Stomach (tissue), 9 donors: ENCODE measurements around the gene VGLL4. TPM values are rescaled to one million over a fixed set of nuclear protein-coding genes. Genes with fewer than 3 reads are reported as not detected.

Experiments used
- DNase-seq, 2 donors: peaks; one replicate each; pipeline versions ENCODE4 v3.0.0 to v3.0.0-alpha.2; 2013 to 2019
- H3K27ac ChIP-seq, 5 donors: fragments of 200-600 bp in 4 of 5; sonication (generic) in 4 of 5; one replicate each; pipeline ENCODE4 v1.5.1; 2013 to 2019; ENCODE audit warnings: mild to moderate bottlenecking in 1 of 5, moderate library complexity in 1 of 5
- H3K27me3 ChIP-seq, 3 donors: fragments of 200-600 bp; sonication (generic); one replicate each; pipeline ENCODE4 v1.5.1; 2017 to 2019; ENCODE audit warnings: mixed run types in 1 of 3
- H3K36me3 ChIP-seq, 4 donors: fragments of 200-600 bp; sonication (generic); 1 replicate in 3 of 4; 2 replicates in 1 of 4; pipeline ENCODE4 v1.5.1; 2016 to 2019
- H3K4me1 ChIP-seq, 4 donors: fragments of 200-600 bp; sonication (generic); one replicate each; pipeline ENCODE4 v1.5.1; 2016 to 2019
- H3K4me3 ChIP-seq, 4 donors: fragments of 200-600 bp; sonication (generic) in 3 of 4; one replicate each; pipeline ENCODE4 v1.5.1; 2016 to 2019; ENCODE audit warnings: mild to moderate bottlenecking in 1 of 4
- H3K9me3 ChIP-seq, 4 donors: fragments of 200-600 bp; sonication (generic); one replicate each; pipeline ENCODE4 v1.5.1; 2016 to 2019
- EP300 ChIP-seq: sonication (generic); formaldehyde crosslinking; IDR thresholded peaks from one replicate; pipeline ENCODE4 v1.6.1; 2017; ENCODE audit warnings: antibody characterized with exemption
- POLR2A ChIP-seq, 4 donors: fragments of 450-650 bp; IDR thresholded peaks; one replicate each; pipeline ENCODE4 v1.6.1; 2016; ENCODE audit warnings: antibody characterized with exemption in 4 of 4, control low read depth in 2 of 4, mild to moderate bottlenecking in 1 of 4, moderate library complexity in 1 of 4
- POLR2AphosphoS5 ChIP-seq, 3 donors: sonication (generic); formaldehyde crosslinking; IDR thresholded peaks; one replicate each; pipeline ENCODE4 v1.6.1; 2016; ENCODE audit warnings: antibody characterized with exemption in 3 of 3
- WGBS, 5 donors: extraction: QIAGEN DNeasy Blood & Tissue Kit in 3 of 5; methylation state at CpG; one replicate each; pipeline versions ENCODE4 v1.1.5 to v1.1.7; 2013 to 2018; 5-methylcytosine and 5-hydroxymethylcytosine counted together
- intact Hi-C: fragments of 100-400 bp; cut with DNase I; formaldehyde crosslinking; loops from one replicate; pipeline ENCODE4 v1.15.1; 2023; ENCODE audit warnings: low total_unique reads
- polyA plus RNA-seq, 3 donors: library from polyadenylated mRNA; stranded (reverse); fragments of 200-250 nt; gene quantifications; one replicate each; pipeline ENCODE4 v1.2.3, GENCODE V29; 2013
- total RNA-seq, 5 donors: library from RNA; depleted of rRNA; stranded (reverse); fragments of >200 nt; gene quantifications; one replicate each; pipeline versions ENCODE4 v1.1.0 to v1.2.3, GENCODE V29; 2014 to 2016
- TF ChIP-seq, protein P1 (sequence below), 7 experiments: fragments of 450-650 bp in 4 of 7; fragments of 200-600 bp in 3 of 7; sonication (generic) in 3 of 7; IDR thresholded peaks; one replicate each; pipeline ENCODE4 v1.5.1; 2016 to 2019; ENCODE audit warnings: antibody characterized with exemption in 7 of 7, control low read depth in 2 of 7, mild to moderate bottlenecking in 1 of 7
- donor health status: healthy with polysubstance abuse.
- donor health status: Bipolar disorder and iron deficiency.
- donor health status: healthy.

Gene VGLL4
- total and polyA plus RNA-seq, 8 donors = 15.2 to 147 (median 43.3) TPM

DNA sequence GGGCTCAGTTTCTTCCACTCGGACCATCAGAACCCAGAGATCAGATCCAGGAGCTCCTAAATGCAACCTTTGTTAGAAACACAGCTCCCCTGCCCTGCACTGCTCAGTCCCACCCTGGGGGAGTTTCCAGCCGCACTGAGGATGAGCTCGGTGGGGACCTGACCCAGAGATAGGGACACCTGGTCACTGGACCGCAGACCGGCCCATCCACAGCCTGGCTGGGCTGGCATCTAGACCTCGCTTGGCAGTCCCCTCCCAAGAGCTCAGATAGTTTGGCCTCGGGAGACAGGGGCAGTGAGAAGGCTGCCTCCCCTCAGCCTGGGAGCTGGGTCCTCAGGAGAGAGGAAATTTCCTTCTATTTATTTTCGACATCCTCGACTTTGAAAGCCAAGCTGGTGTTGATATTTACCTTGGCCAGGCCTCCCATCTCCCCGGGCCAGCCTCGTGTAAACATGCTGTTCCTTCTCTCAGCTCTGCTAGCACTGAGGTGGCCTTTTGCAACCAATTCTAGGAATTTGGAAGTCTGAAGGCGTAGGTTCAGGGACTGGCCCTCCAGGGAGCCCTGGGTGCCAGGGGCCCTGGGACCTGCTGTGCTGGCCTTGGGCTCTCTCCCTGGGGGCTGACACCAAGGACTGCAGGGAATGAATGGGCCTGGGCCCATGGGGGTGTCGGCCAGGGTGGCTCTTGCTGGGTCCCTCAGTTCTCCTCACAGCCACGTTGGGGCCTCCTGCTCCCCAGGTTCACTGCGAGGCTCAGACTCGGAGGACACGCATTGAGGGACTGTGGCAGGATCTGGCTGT lies 90.1 kb downstream of the VGLL4 start:
- TF ChIP-seq POLR2AphosphoS5 (IDR thresholded peaks at IDR 0.05) (peak in 2 of 3 donors; percentile 63 to 82), POLR2A (IDR thresholded peaks at IDR 0.05) (no peak), EP300 (no peak)
- TF ChIP-seq, protein P1, sequence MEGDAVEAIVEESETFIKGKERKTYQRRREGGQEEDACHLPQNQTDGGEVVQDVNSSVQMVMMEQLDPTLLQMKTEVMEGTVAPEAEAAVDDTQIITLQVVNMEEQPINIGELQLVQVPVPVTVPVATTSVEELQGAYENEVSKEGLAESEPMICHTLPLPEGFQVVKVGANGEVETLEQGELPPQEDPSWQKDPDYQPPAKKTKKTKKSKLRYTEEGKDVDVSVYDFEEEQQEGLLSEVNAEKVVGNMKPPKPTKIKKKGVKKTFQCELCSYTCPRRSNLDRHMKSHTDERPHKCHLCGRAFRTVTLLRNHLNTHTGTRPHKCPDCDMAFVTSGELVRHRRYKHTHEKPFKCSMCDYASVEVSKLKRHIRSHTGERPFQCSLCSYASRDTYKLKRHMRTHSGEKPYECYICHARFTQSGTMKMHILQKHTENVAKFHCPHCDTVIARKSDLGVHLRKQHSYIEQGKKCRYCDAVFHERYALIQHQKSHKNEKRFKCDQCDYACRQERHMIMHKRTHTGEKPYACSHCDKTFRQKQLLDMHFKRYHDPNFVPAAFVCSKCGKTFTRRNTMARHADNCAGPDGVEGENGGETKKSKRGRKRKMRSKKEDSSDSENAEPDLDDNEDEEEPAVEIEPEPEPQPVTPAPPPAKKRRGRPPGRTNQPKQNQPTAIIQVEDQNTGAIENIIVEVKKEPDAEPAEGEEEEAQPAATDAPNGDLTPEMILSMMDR (IDR thresholded peaks at IDR 0.05) = no peak
- Histone ChIP-seq H3K27me3 (no peaks in the 10 kb centered on the region), H3K9me3 (no peaks in the 10 kb centered on the region), H3K4me3 (peak overlapping the region in 1 of 4 donors; percentile 10), H3K36me3 (peaks cover 5 to 49% (median 27%) of the 10 kb centered on the region in 4 donors), H3K27ac (peak overlapping the region; percentile 60 to 77 (median 75)), H3K4me1 (peaks cover 35 to 73% (median 59%) of the 10 kb centered on the region in 4 donors)
- peak in 1 of 2 donors; percentile 81 for DNase-seq
- whole genome bisulfite sequencing, 5 donors = 25 to 45% (median 40%) methylated on average over 14 to 17 of the region's 17 CpGs
- intact Hi-C loops = no loop called here

- TF ChIP-seq, protein P1 (IDR thresholded peaks at IDR 0.05) = no peak
Observed at GRCh38 chr3:11552289-11553264, 91.1 kb downstream of the VGLL4 start.

DNA sequence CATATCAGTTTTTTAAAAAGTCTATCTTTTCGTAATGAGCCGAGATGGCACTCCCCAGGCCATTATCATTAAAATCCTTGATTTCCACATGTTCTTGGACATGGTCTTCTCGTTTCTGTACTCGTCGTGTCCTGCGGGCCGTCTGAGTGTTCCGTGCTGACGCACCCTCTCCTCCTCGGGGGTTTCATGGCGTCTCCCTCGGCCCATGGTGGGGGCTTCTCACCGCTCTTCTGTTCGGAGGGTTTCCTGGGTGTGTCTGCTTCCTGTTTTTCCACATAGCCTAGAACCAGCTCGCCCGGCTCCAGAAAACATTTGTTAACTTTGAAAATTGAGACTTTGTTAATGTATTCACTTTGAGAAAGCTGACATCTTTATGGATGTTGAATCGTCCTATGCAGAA lies 92.7 kb downstream of the VGLL4 start:
- Histone ChIP-seq H3K27ac (peak overlapping the region in 1 of 5 donors; percentile 2), H3K36me3 (peaks cover 0 to 24% (median 14%) of the 10 kb centered on the region in 4 donors), H3K27me3 (no peaks in the 10 kb centered on the region), H3K4me1 (peaks cover 29 to 52% (median 44%) of the 10 kb centered on the region in 4 donors), H3K9me3 (no peaks in the 10 kb centered on the region), H3K4me3 (no peak overlapping the region)
- intact Hi-C loops = no loop called here
- TF ChIP-seq POLR2A (IDR thresholded peaks at IDR 0.05) (no peak), EP300 (no peak), POLR2AphosphoS5 (IDR thresholded peaks at IDR 0.05) (no peak)
- TF ChIP-seq, protein P1 (IDR thresholded peaks at IDR 0.05) = no peak
- no peak for DNase-seq
- 79 to 90% (median 88%) methylated on average over 17 of the region's 17 CpGs for WGBS, 5 donors

More at GRCh38 chr3:11552289-11553264, 91.1 kb downstream of the VGLL4 start:
- Histone ChIP-seq H3K4me3 (no peak overlapping the region), H3K27me3 (no peaks in the 10 kb centered on the region), H3K36me3 (peaks cover 0 to 38% (median 19%) of the 10 kb centered on the region in 4 donors), H3K27ac (peak overlapping the region in 4 of 5 donors; percentile 72 to 77 (median 76)), H3K4me1 (peaks cover 39 to 67% (median 55%) of the 10 kb centered on the region in 4 donors), H3K9me3 (no peaks in the 10 kb centered on the region)
- 78 to 91% (median 81%) methylated on average over 15 to 16 of the region's 16 CpGs for WGBS, 5 donors
- intact Hi-C loops = no loop called here
- no peak for DNase-seq

DNA sequence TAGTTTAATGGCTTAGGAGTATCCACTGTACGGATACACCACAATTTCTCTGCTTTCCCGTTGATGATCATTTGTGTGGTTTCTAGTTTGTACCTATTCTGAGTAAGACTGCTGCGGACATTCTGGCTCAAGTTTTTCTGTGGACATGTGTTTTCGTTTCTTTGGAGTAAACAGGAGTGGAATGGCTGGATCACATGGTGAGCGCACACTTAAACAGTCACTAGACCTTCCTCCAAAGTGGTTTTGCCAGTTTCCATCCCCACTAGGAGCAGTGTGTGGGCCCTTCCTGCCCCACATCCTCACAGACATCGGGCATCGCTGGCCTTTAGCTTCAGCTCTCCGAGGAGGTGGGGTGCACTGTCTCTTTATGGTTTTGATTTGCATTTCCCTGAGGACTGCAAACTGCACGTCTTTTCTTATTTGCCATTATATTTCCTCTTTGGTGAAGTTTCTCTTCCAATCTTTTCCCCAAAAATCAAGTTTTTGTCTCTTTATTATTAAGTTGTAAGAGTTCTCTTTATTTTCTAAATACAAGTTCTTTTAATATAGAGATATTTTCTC lies 94.1 kb downstream of the VGLL4 start:
- H3K4me3 ChIP-seq = no peak overlapping the region
- no peaks in the 10 kb centered on the region for H3K27me3 ChIP-seq
- 72 to 83% (median 80%) methylated on average over 9 of the region's 9 CpGs for WGBS, 5 donors
- TF ChIP-seq POLR2A (IDR thresholded peaks at IDR 0.05) (no peak), EP300 (no peak), POLR2AphosphoS5 (IDR thresholded peaks at IDR 0.05) (no peak)
- TF ChIP-seq, protein P1 (IDR thresholded peaks at IDR 0.05) = no peak
- peak overlapping the region in 2 of 5 donors; percentile 2 to 65 for H3K27ac ChIP-seq
- H3K9me3 ChIP-seq = no peaks in the 10 kb centered on the region
- H3K36me3 ChIP-seq = peaks cover 0 to 10% (median 3%) of the 10 kb centered on the region in 4 donors
- DNase-seq = no peak
- peaks cover 28 to 48% (median 36%) of the 10 kb centered on the region in 4 donors for H3K4me1 ChIP-seq
- intact Hi-C loops = no loop called here
